Measurements from ENCODE around the gene PCDHA10. TPM values are rescaled to one million over a fixed set of nuclear protein-coding genes. Genes with fewer than 3 reads are reported as not detected.
"Not testable (repeated sequence)": the region's sequence is repeated elsewhere in the genome, so short reads cannot be mapped to it uniquely, and the experiment has no call there.

PCDHA10 gene
- total and polyA plus RNA-seq, 12 donors, result under 0.01 to 0.37 (median 0.07) TPM; not detected in 4

DNA sequence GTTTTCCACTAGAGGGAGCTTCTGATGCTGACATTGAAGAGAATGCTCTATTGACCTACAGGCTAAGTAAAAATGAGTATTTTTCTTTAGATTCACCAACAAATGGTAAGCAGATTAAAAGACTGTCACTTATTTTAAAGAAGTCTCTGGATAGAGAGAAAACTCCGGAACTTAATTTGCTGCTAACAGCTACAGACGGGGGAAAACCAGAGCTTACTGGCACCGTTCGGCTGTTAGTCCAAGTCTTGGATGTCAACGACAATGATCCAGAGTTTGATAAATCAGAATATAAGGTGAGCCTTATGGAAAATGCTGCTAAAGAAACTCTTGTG lies 13.8 kb downstream of the PCDHA10 start:
- TF ChIP-seq, protein P1, sequence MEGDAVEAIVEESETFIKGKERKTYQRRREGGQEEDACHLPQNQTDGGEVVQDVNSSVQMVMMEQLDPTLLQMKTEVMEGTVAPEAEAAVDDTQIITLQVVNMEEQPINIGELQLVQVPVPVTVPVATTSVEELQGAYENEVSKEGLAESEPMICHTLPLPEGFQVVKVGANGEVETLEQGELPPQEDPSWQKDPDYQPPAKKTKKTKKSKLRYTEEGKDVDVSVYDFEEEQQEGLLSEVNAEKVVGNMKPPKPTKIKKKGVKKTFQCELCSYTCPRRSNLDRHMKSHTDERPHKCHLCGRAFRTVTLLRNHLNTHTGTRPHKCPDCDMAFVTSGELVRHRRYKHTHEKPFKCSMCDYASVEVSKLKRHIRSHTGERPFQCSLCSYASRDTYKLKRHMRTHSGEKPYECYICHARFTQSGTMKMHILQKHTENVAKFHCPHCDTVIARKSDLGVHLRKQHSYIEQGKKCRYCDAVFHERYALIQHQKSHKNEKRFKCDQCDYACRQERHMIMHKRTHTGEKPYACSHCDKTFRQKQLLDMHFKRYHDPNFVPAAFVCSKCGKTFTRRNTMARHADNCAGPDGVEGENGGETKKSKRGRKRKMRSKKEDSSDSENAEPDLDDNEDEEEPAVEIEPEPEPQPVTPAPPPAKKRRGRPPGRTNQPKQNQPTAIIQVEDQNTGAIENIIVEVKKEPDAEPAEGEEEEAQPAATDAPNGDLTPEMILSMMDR (IDR thresholded peaks at IDR 0.05), result no peak
- DNase-seq (no peak), ATAC-seq (no peak)
- Histone ChIP-seq H3K9me3 (peaks cover 0 to 60% (median 13%) of the 10 kb centered on the region in 11 donors), H3K27me3 (peaks cover 0 to 98% (median 44%) of the 10 kb centered on the region in 7 donors), H3K4me1 (no peaks in the 10 kb centered on the region), H3K4me3 (no peak overlapping the region), H3K27ac (no peak overlapping the region), H3K36me3 (no peaks in the 10 kb centered on the region)
- intact Hi-C loops (cut with DNase I), result loop anchor here in 2 of 10 donors (5.0 to 10.0 kb wide), 2 partner anchors 173 to 175 kb away; no protein-coding TSS in a partner anchor
- WGBS, 2 donors, result 48 to 55% methylated on average over 5 of the region's 5 CpGs

DNA sequence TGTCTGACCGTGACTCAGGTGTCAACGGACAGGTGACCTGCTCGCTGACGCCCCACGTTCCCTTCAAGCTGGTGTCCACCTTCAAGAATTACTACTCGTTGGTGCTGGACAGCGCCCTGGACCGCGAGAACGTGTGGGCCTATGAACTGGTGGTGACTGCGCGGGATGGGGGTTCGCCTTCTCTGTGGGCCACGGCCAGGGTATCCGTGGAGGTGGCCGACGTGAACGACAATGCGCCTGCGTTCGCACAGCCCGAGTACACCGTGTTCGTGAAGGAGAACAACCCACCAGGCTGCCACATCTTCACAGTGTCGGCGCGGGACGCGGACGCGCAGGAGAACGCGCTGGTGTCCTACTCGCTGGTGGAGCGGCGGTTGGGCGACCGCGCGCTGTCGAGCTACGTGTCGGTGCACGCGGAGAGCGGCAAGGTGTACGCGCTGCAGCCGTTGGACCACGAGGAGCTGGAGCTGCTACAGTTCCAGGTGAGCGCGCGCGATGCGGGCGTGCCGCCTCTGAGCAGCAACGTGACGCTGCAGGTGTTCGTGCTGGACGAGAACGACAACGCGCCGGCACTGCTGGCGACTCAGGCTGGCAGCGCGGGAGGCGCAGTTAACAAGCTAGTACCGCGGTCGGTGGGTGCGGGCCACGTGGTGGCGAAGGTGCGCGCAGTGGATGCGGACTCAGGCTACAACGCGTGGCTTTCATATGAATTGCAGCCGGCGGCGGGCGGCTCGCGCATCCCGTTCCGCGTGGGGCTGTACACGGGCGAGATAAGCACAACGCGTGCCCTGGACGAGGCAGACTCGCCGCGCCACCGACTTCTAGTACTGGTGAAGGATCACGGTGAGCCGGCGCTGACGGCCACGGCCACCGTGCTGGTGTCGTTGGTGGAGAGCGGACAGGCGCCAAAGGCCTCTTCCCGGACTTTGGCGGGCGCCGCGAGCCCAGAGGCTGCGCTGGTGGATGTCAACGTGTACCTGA lies 14.8 kb downstream of the PCDHA10 start:
- 35 to 43% methylated on average over 103 to 114 of the region's 114 CpGs for WGBS, 2 donors
- no peak for DNase-seq
- ATAC-seq, result no peak
- TF ChIP-seq, protein P1 (IDR thresholded peaks at IDR 0.05), result no peak
- H3K36me3 ChIP-seq, result no peaks in the 10 kb centered on the region
- H3K4me3 ChIP-seq, result no peak overlapping the region
- H3K4me1 ChIP-seq, result no peaks in the 10 kb centered on the region
- peaks cover 0 to 98% (median 53%) of the 10 kb centered on the region in 7 donors for H3K27me3 ChIP-seq
- intact Hi-C loops (cut with DNase I), result no loop called here
- H3K27ac ChIP-seq, result no peak overlapping the region
- peaks cover 0 to 68% (median 13%) of the 10 kb centered on the region in 11 donors for H3K9me3 ChIP-seq

DNA sequence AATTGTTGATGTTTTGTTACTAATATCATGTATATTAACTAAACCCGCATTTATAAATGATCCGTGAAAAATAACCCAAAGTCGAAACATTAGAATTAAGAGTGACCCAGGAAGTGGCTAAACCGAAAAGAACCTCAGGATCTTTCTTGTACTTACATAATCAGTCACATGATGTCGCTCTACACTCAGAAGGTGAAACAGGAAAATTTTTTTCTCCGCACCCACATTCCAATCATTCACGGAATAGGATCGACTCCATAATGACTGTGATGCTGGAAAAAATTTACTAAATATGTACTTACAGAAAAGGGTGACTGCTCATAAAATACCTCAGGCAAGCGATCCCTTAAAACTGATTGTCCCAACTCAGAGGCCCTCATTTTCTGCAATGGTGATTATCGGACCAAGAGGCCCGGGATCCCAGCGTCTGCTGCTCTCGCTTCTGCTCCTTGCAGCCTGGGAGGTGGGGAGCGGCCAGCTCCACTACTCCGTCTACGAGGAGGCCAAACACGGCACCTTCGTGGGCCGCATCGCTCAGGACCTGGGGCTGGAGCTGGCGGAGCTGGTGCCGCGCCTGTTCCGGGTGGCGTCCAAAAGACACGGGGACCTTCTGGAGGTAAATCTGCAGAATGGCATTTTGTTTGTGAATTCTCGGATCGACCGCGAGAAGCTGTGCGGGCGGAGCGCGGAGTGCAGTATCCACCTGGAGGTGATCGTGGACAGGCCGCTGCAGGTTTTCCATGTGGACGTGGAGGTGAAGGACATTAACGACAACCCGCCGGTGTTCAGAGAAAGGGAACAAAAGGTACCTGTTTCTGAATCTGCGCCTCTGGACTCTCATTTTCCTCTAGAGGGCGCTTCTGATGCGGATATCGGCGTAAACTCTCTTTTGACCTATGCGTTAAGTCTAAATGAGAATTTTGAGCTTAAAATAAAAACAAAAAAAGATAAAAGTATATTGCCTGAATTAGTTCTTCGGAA lies 19.7 kb downstream of the PCDHA10 start, which contains the start of gene PCDHA12:
Gene PCDHA12 (plus strand): TSS at position 224 of the 981 bp plus-strand sequence. CDS start 165 bp downstream, at position 389.
- H3K4me3 ChIP-seq, result peak within 1 kb of the TSS in 1 of 10 donors; percentile 8
- WGBS, 2 donors, result 14 to 15% methylated on average over 45 to 47 of the region's 47 CpGs
- TF ChIP-seq, protein P1 (IDR thresholded peaks at IDR 0.05), result no peak

DNA sequence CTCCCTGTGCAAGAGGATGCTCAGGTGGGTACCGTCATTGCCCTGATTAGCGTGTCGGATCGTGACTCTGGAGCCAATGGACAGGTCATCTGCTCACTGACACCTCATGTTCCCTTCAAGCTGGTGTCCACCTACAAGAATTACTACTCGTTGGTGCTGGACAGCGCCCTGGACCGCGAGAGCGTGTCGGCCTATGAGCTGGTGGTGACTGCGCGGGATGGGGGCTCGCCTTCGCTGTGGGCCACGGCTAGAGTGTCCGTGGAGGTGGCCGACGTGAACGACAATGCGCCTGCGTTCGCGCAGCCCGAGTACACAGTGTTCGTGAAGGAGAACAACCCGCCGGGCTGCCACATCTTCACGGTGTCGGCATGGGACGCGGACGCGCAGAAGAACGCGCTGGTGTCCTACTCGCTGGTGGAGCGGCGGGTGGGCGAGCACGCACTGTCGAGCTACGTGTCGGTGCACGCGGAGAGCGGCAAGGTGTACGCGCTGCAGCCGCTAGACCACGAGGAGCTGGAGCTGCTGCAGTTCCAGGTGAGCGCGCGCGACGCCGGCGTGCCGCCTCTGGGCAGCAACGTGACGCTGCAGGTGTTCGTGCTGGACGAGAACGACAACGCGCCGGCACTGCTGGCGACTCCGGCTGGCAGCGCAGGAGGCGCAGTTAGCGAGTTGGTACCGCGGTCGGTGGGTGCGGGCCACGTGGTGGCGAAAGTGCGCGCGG lies 21.0 kb downstream of the PCDHA10 start:
- H3K27ac ChIP-seq; H3K36me3 ChIP-seq; H3K4me3 ChIP-seq; DNase-seq; ATAC-seq; H3K4me1 ChIP-seq; intact Hi-C loops (cut with DNase I): not testable (repeated sequence)
- 30 to 33% methylated on average over 79 to 80 of the region's 80 CpGs for WGBS, 2 donors
- Histone ChIP-seq H3K9me3 (peaks cover 0 to 64% (median 12%) of the 10 kb centered on the region in 11 donors), H3K27me3 (peaks cover 0 to 99% (median 65%) of the 10 kb centered on the region in 7 donors)

More for the DNA sequence above, 19.7 kb downstream of the PCDHA10 start, which contains the start of gene PCDHA12:
- peaks cover 0 to 99% (median 69%) of the 10 kb centered on the region in 7 donors for H3K27me3 ChIP-seq
- no peak for DNase-seq
- no peak for ATAC-seq
- no peaks in the 10 kb centered on the region for H3K4me1 ChIP-seq
- intact Hi-C loops (cut with DNase I), result no loop called here
- no peaks in the 10 kb centered on the region for H3K36me3 ChIP-seq
- H3K27ac ChIP-seq, result no peak within 1 kb of the TSS
- peaks cover 0 to 76% (median 21%) of the 10 kb centered on the region in 11 donors for H3K9me3 ChIP-seq
